Brain microvascular endothelial cell (primary cell): ENCODE measurements around the gene ARL4C.
"Not testable (repeated sequence)": the region's sequence is repeated elsewhere in the genome, so short reads cannot be mapped to it uniquely, and the experiment has no call there.

Experiments
- DNase-seq: peaks from one replicate; pipeline ENCODE4 v3.0.0-alpha.2; 2020
- H3K27ac ChIP-seq: fragments of 250-450 bp; sonication (Bioruptor Pico); 2 replicates; pipeline ENCODE4 v1.5.1; 2020; ENCODE audit warnings: mild to moderate bottlenecking, moderate library complexity
- H3K27me3 ChIP-seq: fragments of 250-450 bp; sonication (Bioruptor Pico); replicated peaks from 2 replicates; pipeline ENCODE4 v1.5.1; 2020; ENCODE audit warnings: mild to moderate bottlenecking
- H3K36me3 ChIP-seq: fragments of 250-450 bp; sonication (Bioruptor Pico); replicated peaks from 2 replicates; pipeline ENCODE4 v1.5.1; 2020; ENCODE audit warnings: mild to moderate bottlenecking
- H3K4me3 ChIP-seq: 2 replicates; pipeline ENCODE4 v1.5.1; 2011; ENCODE audit warnings: low read depth, mild to moderate bottlenecking, control low read depth, low read length, moderate library complexity
- CTCF ChIP-seq: IDR thresholded peaks from 2 replicates; pipeline ENCODE4 v1.5.1; 2011; ENCODE audit warnings: low read depth, mild to moderate bottlenecking, moderate library complexity, low read length, control low read depth, inconsistent platforms; ENCODE audit errors: missing control alignments
- in situ Hi-C: cut with HindIII; loops from 2 replicates; pipeline ENCODE4 v1.10.0; 2017; ENCODE audit warnings: low sequenced_read_pairs, low pct_ligation_motif_present

ARL4C gene

GRCh38 chr2:234459401-234460009 lies 37.4 kb downstream of the ARL4C start:
- Histone ChIP-seq H3K27ac (no peak overlapping the region), H3K27me3 (no peaks in the 10 kb centered on the region), H3K4me3 (no peak overlapping the region), H3K36me3 (no peaks in the 10 kb centered on the region)
- in situ Hi-C loops: no loop called here
- TF ChIP-seq CTCF: no peak
- no peak for DNase-seq

GRCh38 chr2:234458466-234458865 lies 38.4 kb downstream of the ARL4C start:
- no peak for DNase-seq
- no peaks in the 10 kb centered on the region for H3K27me3 ChIP-seq
- H3K36me3 ChIP-seq: no peaks in the 10 kb centered on the region
- in situ Hi-C loops: no loop called here
- H3K4me3 ChIP-seq: no peak overlapping the region
- H3K27ac ChIP-seq: no peak overlapping the region
- no peak for TF ChIP-seq CTCF

- H3K36me3 ChIP-seq: no peaks in the 10 kb centered on the region
- no peaks in the 10 kb centered on the region for H3K27me3 ChIP-seq
- H3K27ac ChIP-seq: no peak overlapping the region
- in situ Hi-C loops: no loop called here
- no peak for DNase-seq
- no peak for TF ChIP-seq CTCF
- H3K4me3 ChIP-seq: no peak overlapping the region
Measured at GRCh38 chr2:234457421-234457820, 39.5 kb downstream of the ARL4C start.

GRCh38 chr2:234455246-234455645 lies 41.6 kb downstream of the ARL4C start:
- H3K27ac ChIP-seq, H3K27me3 ChIP-seq, H3K4me3 ChIP-seq, in situ Hi-C loops, DNase-seq, H3K36me3 ChIP-seq: not testable (repeated sequence)

- Histone ChIP-seq H3K27ac (no peak overlapping the region), H3K36me3 (no peaks in the 10 kb centered on the region), H3K27me3 (no peaks in the 10 kb centered on the region), H3K4me3 (no peak overlapping the region)
- no peak for TF ChIP-seq CTCF
- in situ Hi-C loops: no loop called here
- no peak for DNase-seq
Measured at GRCh38 chr2:234454433-234454832, 42.4 kb downstream of the ARL4C start.

GRCh38 chr2:234453216-234453615 lies 43.7 kb downstream of the ARL4C start:
- in situ Hi-C loops: no loop called here
- TF ChIP-seq CTCF: no peak
- Histone ChIP-seq H3K27ac (peak overlapping the region; percentile 99), H3K36me3 (no peaks in the 10 kb centered on the region), H3K27me3 (no peaks in the 10 kb centered on the region), H3K4me3 (no peak overlapping the region)
- DNase-seq: no peak
